ENCODE measurements around the gene DPF3.

Gene DPF3

DNA sequence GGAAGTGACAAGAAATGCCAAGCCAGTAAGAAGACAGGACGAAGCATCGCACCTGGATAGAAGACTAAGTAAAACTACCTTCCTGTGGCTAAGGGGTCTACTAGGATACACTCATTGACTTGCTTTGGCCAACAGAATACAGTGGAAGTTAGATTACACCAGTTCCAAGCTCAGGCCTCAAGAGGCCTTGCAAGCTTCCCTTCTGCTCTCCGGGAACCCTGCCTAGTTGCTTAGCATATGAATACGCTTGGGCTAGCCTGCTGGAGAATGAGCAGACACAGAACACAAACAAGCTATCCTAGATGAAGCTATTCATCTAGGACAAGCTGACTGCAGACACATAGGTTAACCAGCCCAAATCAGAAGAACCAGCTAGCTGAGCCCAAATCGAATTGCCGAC, 97.0 kb downstream of the DPF3 start:
- ChIA-PET CTCF (interaction anchor here (0.6 kb wide), 1 partner anchor 289 kb away, joined by 3 read pairs; no protein-coding TSS in a partner anchor), POLR2A (no interaction called here)
- no peak for TF ChIP-seq CTCF (IDR thresholded peaks at IDR 0.05; ENCODE audit: control extremely low read depth, extremely low read depth, low read depth, missing control alignments)
- DNase-seq (ENCODE audit: extremely low spot score) = no peak

DNA sequence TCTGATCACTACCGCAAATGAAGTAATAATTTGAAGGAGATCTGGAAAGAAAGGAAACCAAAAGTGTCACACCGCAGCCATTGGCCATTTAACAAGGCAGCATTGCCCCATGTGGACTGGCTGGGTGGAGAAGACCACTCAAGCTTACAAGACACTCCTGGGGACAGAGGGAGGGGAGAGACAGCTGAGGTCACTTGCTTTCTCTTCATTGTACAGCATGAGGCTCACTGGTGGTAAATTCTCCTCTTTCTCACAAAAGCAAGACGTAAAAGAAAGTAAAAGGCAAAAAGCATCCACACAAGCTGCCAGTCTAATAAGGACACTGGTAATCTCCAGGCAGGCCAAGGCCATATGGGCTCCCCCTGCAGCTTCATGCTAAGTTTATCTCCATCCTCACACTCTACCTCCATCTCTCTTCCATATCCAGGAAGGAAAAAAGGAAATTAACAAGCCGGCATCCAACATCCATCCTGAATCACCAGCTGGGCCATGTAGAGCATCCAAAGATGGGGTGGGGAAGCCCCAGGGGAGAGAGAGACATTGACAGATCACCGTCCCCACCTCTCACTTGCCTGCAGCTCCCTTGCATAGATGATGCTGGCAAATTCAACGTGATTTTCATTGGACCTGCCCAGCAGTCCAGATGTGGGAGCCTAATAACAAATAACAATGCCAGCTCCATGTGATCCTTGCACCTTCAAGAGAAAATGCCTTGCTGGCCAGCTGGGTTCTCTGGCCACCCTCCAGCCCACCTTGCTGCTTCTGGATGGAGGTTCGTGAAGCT, 100.6 kb downstream of the DPF3 start:
- CTCF ChIA-PET = interaction anchor here (0.8 to 1.3 kb wide), 2 partner anchors 24 to 56 kb away, joined by 3 read pairs; no protein-coding TSS in a partner anchor
- no peak for DNase-seq (ENCODE audit: extremely low spot score)
- TF ChIP-seq CTCF (IDR thresholded peaks at IDR 0.05; ENCODE audit: control extremely low read depth, extremely low read depth, low read depth, missing control alignments) = no peak
- POLR2A ChIA-PET = no interaction called here

- no peak for DNase-seq (ENCODE audit: extremely low spot score)
- CTCF ChIA-PET = no interaction called here
- no peak for TF ChIP-seq CTCF (IDR thresholded peaks at IDR 0.05; ENCODE audit: control extremely low read depth, extremely low read depth, low read depth, missing control alignments)
- POLR2A ChIA-PET = no interaction called here
Measured at GRCh38 chr14:72792051-72792788, 101.7 kb downstream of the DPF3 start.

DNA sequence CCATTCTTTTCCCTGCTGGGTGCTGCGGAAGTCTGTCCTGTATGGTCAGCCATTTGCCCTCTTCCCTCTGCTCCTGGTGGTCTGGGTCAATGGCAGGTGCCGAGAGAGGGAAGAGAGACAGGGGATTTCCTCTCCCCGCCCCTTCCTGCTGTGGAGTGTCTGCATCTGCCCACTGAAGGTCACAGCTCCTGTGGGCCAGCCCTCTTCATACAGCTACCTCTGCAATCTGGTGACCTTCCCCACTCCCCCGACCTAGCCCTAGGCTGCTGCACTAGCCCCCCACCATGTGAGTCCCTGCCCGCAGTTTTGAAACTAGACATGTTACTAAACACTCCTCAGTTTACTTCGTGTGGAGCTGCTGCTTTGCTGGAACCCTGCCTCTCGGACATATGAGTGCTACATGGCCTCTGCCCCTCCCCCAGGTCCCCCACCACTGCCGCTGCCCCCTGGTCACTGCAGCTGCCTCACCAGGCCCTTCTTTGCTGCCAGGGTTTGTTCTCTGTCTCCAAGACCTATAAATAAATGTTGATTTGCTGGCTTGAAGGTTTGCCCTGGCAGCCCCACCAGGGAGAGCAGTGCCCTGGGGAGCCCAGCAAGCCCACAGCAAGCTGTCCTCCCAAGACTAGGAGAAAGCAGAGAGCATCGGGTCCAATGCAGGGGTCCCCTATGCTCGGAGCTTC, 102.9 kb downstream of the DPF3 start:
- CTCF ChIA-PET = interaction anchor here (1.1 kb wide), 1 partner anchor 10 kb away, joined by 3 read pairs; no protein-coding TSS in a partner anchor
- DNase-seq (ENCODE audit: extremely low spot score) = no peak
- TF ChIP-seq CTCF (IDR thresholded peaks at IDR 0.05; ENCODE audit: control extremely low read depth, extremely low read depth, low read depth, missing control alignments) = no peak
- POLR2A ChIA-PET = no interaction called here

GRCh38 chr14:72788972-72789728, 104.8 kb downstream of the DPF3 start:
- ChIA-PET CTCF (interaction anchor here (1.1 kb wide), 1 partner anchor 9 kb away, joined by 3 read pairs; no protein-coding TSS in a partner anchor), POLR2A (no interaction called here)
- DNase-seq (ENCODE audit: extremely low spot score) = no peak
- no peak for TF ChIP-seq CTCF (IDR thresholded peaks at IDR 0.05; ENCODE audit: control extremely low read depth, extremely low read depth, low read depth, missing control alignments)

GRCh38 chr14:72788255-72788654, 105.6 kb downstream of the DPF3 start:
- no peak for TF ChIP-seq CTCF (IDR thresholded peaks at IDR 0.05; ENCODE audit: control extremely low read depth, extremely low read depth, low read depth, missing control alignments)
- CTCF ChIA-PET = no interaction called here
- no peak for DNase-seq (ENCODE audit: extremely low spot score)
- POLR2A ChIA-PET = no interaction called here

Data from GM10248 (cell line).